ENCODE data around the gene ALK.

ALK gene

DNA sequence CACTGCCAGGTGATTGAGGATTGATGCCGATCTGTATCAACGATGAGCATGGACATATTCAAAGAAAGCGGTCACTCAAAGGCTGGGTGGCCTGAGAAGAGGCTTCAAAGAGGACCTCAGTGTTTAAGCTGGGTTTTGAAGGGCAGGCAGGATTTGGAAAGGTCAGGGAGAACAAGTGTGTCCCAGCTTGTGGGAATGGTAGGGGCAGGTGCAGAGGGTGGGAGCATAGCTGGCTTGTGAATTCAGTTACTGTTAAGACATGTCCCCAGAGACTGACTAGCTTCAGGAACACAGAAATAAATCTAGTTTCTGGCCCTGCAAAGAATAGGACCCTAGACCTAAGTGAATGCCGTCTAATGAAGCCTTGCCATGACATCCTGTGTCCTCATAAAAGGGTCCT is 442.7 kb downstream of the ALK start:
- DNase-seq, result no peak

- DNase-seq, result no peak
These were observed 444.2 kb downstream of the ALK start for GRCh38 chr2:29477186-29477585.

DNA sequence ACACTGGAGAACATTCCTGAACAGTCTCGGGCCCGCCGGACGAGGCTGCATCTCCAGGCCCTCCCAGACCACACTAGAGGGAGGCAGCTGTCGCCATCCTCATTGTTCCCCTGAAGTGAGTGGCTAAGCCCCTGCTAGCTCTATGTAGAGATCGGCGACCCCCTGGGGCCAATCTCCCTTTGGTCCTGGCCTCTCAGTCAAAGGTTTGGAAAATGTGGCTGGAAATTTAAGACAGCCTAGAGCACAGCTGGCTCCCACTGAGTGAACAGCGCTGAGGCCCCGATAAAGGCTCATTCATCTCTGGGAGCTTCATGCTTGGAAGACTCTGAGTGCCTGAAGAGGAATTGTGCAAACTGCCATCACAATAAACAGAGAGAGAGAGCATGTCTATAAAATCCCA is 445.9 kb downstream of the ALK start:
- no peak for DNase-seq

DNA sequence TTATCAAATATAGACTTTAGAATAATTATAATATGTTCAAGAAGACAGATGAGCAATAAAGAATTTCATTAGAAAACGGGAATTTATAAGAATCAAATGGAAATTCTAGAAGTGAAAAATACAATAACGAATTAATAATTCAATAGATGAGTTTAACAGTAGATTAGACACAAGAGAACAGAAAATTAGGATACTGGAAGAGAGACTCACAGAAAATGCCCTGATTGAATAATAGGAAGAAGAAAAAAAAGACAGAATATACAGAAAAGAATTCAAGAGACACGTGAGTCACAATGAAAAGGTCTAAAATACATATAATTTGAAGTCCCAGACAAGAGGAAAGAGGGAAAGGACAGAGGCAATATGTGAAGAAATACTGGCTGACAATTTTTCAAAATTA is 451.4 kb downstream of the ALK start:
- no peak for DNase-seq

DNA sequence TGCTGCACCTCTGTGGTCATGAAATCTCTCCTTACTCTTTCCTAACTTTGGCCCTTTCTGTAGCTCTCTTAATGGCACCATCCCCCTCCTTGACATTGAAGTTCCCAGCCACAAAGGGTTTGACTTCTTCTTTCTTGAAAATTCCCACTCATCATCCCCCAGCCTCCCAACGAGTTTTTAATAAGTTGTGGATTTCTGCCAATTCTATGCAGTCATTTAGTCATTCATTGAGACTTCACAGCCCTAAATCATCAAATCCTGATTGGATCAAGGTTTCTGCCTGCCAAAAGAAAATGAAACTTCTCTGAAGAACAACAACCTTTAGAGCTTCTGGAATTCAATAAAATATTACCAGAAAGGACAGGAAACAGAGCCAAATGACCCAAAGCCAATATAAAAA is 451.9 kb downstream of the ALK start:
- no peak for DNase-seq

DNA sequence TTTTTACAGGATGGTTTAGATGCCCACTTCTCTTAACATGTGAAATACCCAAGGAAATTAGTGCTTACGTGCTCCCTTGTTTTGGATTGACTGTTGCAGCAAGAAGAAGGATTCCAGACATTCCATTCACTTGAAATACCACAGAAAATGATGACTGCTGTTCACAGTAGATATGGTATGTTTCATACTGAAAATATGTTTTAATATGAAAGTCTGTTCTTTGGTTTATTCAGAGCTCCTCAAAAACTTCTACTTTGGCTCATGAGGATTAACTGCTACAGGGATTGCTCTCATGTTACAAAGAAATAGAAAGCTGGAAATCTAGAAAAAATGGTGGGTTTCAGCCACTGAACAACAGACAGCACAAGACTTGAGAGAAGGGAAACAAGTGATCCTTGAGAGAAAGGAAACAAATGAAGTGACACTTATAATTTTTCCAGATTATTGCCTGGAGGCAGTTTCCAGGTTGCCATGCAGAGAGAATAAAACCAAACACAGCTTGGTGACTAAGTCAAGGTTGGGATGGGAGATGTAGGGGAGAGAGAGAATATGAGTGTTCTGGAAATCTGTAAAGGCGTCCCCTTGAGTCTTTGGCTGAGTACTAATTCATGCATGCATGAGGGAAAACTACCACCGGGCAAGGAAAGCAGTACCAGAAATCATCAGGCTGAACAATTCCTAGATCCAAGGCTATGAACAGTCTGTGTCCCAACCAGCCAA is 458.0 kb downstream of the ALK start:
- no peak for DNase-seq

DNA sequence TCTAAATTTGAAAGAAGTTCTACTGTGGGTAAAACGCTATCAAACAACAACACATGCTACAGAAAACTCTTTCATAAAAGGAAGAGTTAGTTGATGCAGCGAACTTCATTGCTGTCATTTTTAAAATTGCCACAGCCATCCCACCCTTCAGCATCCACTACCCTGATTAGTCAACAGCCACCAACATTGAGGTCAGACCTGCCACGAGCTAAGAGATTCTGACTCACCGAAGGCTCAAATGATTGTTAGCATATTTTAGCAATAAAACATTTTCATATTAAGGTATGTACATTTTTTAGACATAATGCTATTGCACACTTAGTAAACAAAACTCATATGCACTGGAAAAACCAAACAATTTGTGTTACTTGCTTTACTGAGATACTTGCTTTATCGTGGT is 459.1 kb downstream of the ALK start:
- DNase-seq, result no peak

- no peak for DNase-seq
These were observed 461.2 kb downstream of the ALK start for GRCh38 chr2:29460190-29460589.

DNA sequence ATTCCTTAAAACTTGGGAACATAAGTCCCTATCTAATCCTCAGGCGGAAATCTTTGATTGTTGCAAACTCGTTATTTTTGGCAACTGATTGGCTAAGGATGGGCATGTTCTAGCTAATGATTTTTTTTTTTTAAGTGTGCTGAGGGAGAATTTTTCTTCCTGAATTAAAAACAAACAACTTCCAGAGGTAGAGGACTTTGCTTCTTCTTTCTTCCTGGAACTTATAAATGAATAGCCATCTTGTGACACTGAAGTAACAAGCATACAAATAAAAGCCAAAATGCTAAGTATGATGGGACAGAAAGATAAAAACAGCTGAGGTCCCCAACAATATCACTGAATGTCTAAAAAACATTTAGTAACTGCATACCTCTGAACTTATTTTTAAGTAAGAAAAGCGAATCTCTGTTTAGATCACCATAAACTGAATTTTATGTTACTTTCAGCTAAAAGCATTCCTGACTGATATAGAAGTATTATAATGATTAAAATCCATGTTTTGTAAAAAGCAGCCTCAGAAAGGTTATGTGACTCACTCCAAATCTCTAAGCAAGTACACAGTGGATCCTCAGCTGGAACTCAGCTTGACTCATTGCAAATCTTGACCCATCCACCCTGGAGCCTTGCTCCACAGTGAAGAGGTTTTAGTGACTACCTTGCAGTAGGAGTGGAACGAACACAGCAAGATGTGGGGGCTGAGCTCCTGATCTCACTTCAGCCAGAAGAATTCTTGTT is 461.8 kb downstream of the ALK start:
- DNase-seq, result no peak

DNA sequence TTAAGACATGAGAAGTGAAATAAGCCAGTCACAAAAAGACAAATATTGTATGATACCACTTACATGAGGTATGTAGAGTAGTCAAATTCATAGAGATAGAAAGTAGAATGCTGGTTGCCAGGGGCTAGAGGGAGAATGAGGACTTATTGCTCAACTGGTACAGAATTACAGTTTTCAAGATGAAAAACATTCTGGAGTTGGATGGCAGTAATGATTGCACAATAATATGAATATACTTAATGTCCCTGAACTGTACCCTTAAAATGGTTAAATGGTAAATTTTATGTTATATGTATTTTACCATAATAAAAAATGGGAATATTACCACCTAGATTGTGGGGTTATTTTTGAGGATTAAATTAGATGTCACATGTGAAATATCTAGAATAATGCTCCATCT is 465.0 kb downstream of the ALK start:
- DNase-seq, result no peak

GRCh38 chr2:29455200-29455860 is 466.1 kb downstream of the ALK start:
- no peak for DNase-seq

DNA sequence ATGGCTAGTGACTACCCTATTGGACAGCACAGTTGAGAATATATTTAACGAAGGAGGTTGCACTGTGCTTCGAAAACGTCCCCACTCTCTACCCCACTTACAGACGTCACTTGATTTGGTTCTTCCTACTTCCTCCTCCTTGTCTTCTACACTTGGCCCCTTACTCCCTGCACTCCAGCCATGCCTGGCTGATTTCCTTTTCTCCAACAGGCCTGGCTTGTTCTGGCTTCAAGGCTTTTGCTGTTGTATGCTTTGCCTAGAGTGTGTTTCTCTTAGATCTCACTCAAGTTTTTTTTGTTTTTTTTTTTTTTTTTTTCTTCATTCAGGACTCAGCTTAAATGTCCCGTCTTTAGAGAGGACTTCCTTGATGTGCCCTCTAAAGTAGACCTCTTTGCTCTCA is 469.4 kb downstream of the ALK start:
- no peak for DNase-seq

DNA sequence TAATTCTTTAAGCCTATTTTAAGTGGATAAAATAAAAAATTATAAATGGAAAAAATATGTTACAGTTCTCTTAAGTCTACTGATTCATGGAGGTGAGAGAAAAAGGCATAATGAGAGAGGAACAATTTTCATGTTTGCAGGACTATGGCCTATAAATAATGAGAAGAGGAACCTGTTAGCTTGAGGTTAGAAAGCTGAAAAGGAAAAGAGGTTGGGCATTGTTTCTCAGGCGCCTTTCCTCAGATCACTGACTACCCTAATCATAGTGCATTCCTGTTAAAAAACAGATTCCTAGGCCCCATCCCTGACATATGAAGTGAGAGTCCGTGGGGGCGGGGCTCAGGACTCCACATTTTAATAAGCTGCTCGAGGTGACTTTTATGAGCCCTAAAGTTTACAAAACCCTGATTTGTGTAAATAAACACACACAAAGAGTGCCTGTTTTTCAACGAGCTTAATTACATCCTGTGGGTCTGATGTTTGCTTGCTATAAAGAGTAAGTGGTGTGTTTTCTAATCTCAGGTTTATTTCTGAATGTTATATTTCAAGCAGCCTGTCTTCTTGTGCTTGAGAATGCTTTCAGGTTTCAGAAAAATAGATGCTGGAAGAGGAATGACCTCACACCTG is 470.7 kb downstream of the ALK start:
- DNase-seq, result no peak

DNA sequence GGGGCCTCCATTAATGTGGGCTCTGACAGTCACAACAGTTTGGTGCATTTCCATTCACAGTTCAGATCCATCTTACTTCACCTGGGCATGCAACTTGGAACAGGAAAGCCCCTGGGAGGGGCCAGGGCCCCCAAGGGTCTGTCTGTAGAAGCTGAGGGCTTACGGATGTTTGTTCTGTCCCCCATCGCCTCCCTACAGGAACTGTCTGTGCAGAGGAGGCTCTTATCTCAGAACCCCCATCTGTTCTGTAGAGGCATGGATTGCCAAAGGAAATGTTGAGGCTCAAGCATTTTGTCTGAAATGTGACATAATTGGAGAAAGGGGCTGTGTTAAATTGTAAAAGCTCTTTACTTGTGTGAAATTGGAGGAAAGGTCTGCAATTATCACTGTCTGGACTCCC is 471.9 kb downstream of the ALK start:
- no peak for DNase-seq

DNA sequence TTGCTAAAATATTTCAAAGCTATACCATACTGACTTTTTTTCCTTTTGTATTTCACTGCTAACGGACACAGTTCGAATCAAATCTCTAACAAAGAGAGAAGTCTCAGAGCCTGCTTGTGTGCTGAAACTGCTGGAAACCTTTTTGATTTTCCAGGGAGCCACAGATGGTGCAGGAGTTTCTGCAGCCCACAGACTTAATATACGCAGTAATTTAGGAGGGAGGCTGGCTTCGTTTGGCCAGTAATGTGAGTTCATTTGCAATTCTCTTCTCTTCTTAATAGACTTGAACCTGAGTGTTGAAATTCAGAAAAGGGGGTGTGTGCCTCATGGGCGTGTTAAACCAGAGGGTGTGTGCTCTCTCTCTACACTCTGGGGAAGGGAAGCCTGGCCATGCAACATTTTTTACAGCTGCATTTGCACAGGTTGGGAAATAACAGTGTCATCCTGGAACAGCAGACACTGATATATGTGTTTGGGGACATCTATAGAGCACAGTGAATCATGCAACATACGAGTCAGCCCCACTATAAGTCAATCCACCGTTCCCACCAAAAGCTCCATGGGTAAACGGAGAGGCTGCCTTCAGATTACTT is 473.2 kb downstream of the ALK start:
- no peak for DNase-seq

GRCh38 chr2:29447513-29447912 is 473.9 kb downstream of the ALK start:
- no peak for DNase-seq

- DNase-seq, result no peak
These were observed 474.5 kb downstream of the ALK start for GRCh38 chr2:29446847-29447246.

GRCh38 chr2:29444150-29444549 is 477.2 kb downstream of the ALK start:
- no peak for DNase-seq

GRCh38 chr2:29443627-29444026 is 477.8 kb downstream of the ALK start:
- DNase-seq, result no peak

DNA sequence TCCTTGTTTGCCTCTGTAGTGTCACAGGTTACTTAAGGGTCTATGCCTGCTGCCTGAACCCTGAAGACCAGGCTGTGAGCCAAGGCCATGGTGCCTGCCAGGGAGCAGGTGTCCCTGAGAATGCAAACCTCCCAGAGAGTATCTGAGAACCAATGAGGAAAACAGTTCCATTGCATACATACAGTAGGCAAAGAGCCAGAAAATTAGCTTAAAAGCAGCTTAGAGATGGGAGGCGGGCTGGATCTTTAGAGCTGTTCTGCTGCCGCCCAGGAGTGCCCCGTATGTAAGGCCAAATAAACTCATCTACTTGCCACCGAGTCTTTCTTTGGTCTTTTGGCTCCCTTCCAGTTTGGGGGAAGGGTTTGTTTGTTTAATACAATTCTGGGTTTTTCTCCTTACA is 478.2 kb downstream of the ALK start:
- no peak for DNase-seq

DNA sequence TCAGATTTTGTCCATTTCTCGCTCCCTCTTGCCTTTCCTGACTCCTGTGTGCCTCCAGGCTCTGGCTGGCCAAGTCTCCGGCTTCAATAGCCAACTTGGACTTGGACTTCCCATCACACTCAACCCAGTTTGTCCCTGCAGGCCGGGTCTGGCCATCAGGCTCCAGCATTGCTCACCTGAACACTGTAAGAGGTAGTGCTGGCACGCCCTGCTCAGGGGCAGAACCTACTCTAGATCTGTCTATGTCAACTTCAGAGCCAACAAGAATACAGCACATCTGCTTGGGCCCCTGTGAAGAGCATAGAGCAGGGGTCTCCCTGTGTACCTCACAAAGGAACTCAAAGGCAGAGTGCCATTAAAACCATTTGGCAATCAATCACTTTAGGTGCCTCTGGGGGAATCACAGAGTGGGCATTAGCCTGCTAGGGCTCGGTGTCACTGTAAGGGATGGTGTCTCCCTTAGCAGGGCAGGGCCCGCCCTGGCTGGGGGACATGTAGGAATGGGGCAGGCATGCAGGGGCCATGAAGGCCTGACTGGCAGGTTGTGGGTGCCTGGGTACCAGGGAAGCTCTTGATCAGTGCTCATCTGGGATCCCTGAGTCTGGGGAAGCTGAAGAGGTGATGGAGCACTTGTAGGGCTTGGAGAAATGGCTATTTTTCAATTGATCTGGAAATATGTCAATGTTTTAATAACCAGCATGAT is 480.3 kb downstream of the ALK start:
- DNase-seq, result no peak

DNA sequence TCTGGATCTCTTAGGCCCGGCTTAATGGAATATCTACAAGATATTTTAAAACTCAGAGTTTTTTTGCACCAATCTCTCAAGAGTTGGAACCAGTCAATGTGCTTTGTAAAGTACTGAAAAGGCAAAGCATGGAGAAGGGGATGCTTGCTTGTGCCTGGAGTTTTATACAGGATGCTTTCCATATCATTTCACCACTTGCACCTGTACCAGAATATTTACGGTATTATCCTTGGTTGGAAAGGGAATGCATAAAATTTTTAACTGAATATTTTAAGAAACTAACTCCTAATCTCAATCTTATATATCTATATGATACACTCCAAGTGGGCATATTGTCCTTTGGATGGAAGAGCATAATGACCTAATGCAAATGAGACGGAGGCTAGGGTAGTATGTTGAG is 487.5 kb downstream of the ALK start:
- DNase-seq, result no peak

- DNase-seq, result no peak
These were observed 488.3 kb downstream of the ALK start for GRCh38 chr2:29433128-29433527.

Measured in NCI-H146 (cell line).